Neural cell (in vitro differentiated cells): ENCODE data around the gene COMMD9. TPM values are rescaled to one million over a fixed set of nuclear protein-coding genes. Genes with fewer than 3 reads are reported as not detected.

Experiments
- H2AFZ ChIP-seq: fragments of 200-600, 300-800 bp; sonication (generic), shearing (Covaris generic); 2 replicates; pipeline ENCODE4 v1.6.0; 2014; ENCODE audit warnings: low read depth, mild to moderate bottlenecking, antibody characterized with exemption, low read length, moderate library complexity
- H3F3A ChIP-seq: fragments of 200-600 bp; shearing (Covaris generic); 2 replicates; pipeline ENCODE4 v1.6.1; 2016; ENCODE audit warnings: mild to moderate bottlenecking, moderate library complexity, mixed read lengths, antibody characterized with exemption, low read length; ENCODE audit not compliant: insufficient read depth, poor library complexity, severe bottlenecking
- H3K27ac ChIP-seq: fragments of 200-600, 300-800 bp; sonication (generic), shearing (Covaris generic); 2 replicates; pipeline ENCODE4 v1.5.1; 2014; ENCODE audit warnings: mild to moderate bottlenecking, low read length, moderate library complexity
- H3K27me3 ChIP-seq: fragments of 300-800, 200-600 bp; sonication (generic), shearing (Covaris generic); 2 replicates; pipeline ENCODE4 v1.6.0; 2014; ENCODE audit warnings: mild to moderate bottlenecking, low read depth, low read length, moderate library complexity; ENCODE audit not compliant: insufficient read depth
- H3K36me3 ChIP-seq: fragments of 300-800, 200-600 bp; sonication (generic), shearing (Covaris generic); 2 replicates; pipeline ENCODE4 v1.5.1; 2014; ENCODE audit warnings: mild to moderate bottlenecking, antibody characterized with exemption, low read length, moderate library complexity; ENCODE audit not compliant: insufficient read depth
- H3K4me2 ChIP-seq: fragments of 300-800, 200-600 bp; sonication (generic), shearing (Covaris generic); 2 replicates; pipeline ENCODE4 v1.6.0; 2014; ENCODE audit warnings: mild to moderate bottlenecking, low read length
- H3K4me3 ChIP-seq: fragments of 300-800, 200-600 bp; sonication (generic), shearing (Covaris generic); 2 replicates; pipeline ENCODE4 v1.5.1; 2014; ENCODE audit warnings: mild to moderate bottlenecking, low read length, moderate library complexity
- H3K79me2 ChIP-seq: fragments of 200-600 bp; shearing (Covaris generic); replicated peaks from 2 replicates; pipeline ENCODE4 v1.6.0; 2014; ENCODE audit warnings: mild to moderate bottlenecking, low read length, moderate library complexity; ENCODE audit not compliant: insufficient read depth
- H3K9ac ChIP-seq: fragments of 300-800, 200-600 bp; sonication (generic), shearing (Covaris generic); 2 replicates; pipeline ENCODE4 v1.6.1; 2016; ENCODE audit warnings: mild to moderate bottlenecking, low read length, mixed read lengths
- H3K9me2 ChIP-seq: fragments of 200-600 bp; shearing (Covaris generic); 2 replicates; pipeline ENCODE4 v1.6.1; 2016; ENCODE audit warnings: mild to moderate bottlenecking, low read length, mixed read lengths; ENCODE audit not compliant: insufficient read depth
- H3K9me3 ChIP-seq: fragments of 200-600, 300-800 bp; sonication (generic), shearing (Covaris generic); 2 replicates; pipeline ENCODE4 v1.6.1; 2016; ENCODE audit warnings: mild to moderate bottlenecking, mixed run types, low read length, moderate library complexity, mixed read lengths
- H4K20me1 ChIP-seq: fragments of 200-600 bp; shearing (Covaris generic); 2 replicates; pipeline ENCODE4 v1.6.1; 2016; ENCODE audit warnings: mild to moderate bottlenecking, mixed run types; ENCODE audit not compliant: insufficient read depth
- CTCF ChIP-seq: fragments of 450-650 bp; IDR thresholded peaks from 2 replicates; pipeline ENCODE4 v1.5.1; 2014; ENCODE audit warnings: antibody characterized with exemption, mild to moderate bottlenecking, moderate library complexity; ENCODE audit not compliant: poor library complexity, severe bottlenecking
- EP300 ChIP-seq: fragments of 450-650 bp; conservative IDR thresholded peaks from 2 replicates; pipeline ENCODE4 v1.6.1; 2014; ENCODE audit warnings: antibody characterized with exemption, mild to moderate bottlenecking, moderate library complexity; ENCODE audit not compliant: poor library complexity, severe bottlenecking
- EZH2 ChIP-seq: fragments of 200-600, 300-800 bp; shearing (Covaris generic), sonication (generic); IDR thresholded peaks from 2 replicates; pipeline ENCODE4 v1.6.1; 2014; ENCODE audit warnings: antibody characterized with exemption, low read length, borderline replicate concordance, mild to moderate bottlenecking; ENCODE audit not compliant: insufficient read depth, poor library complexity, severe bottlenecking
- MXI1 ChIP-seq: fragments of 450-650 bp; conservative IDR thresholded peaks from 2 replicates; pipeline ENCODE4 v1.6.1; 2014; ENCODE audit warnings: antibody characterized with exemption, mild to moderate bottlenecking; ENCODE audit not compliant: poor library complexity, severe bottlenecking
- POLR2AphosphoS5 ChIP-seq: IDR thresholded peaks from 2 replicates; pipeline ENCODE4 v1.6.1; 2012
- RAD21 ChIP-seq: fragments of 450-650 bp; conservative IDR thresholded peaks from 2 replicates; pipeline ENCODE4 v1.6.1; 2014; ENCODE audit warnings: antibody characterized with exemption, mild to moderate bottlenecking, moderate library complexity
- REST ChIP-seq: IDR thresholded peaks from 2 replicates; pipeline ENCODE4 v1.6.1; 2012; ENCODE audit warnings: borderline replicate concordance
- SMC3 ChIP-seq: fragments of 450-650 bp; conservative IDR thresholded peaks from 2 replicates; pipeline ENCODE4 v1.6.1; 2014; ENCODE audit warnings: antibody characterized with exemption, mild to moderate bottlenecking, moderate library complexity; ENCODE audit not compliant: poor library complexity
- TAF1 ChIP-seq: IDR thresholded peaks from 2 replicates; pipeline ENCODE4 v1.6.1; 2012; ENCODE audit warnings: low read depth
- polyA plus RNA-seq: library from polyadenylated mRNA; depleted of rRNA; stranded (reverse); fragments of >200 nt; gene quantifications from 2 replicates; pipeline ENCODE4 v1.2.3, GENCODE V29; 2014

Gene COMMD9
- polyA plus RNA-seq, 1 donor from 2014 or later = 119 TPM

- Histone ChIP-seq H3K79me2 (no peaks in the 10 kb centered on the region), H3K4me3 (no peak overlapping the region), H3K9ac (no peak overlapping the region), H3K27ac (no peak overlapping the region), H3K4me2 (no peak overlapping the region), H3K27me3 (no peaks in the 10 kb centered on the region), H3K36me3 (no peaks in the 10 kb centered on the region), H2AFZ (no peak overlapping the region), H3F3A (no peaks in the 10 kb centered on the region), H4K20me1 (no peaks in the 10 kb centered on the region), H3K9me3 (no peaks in the 10 kb centered on the region), H3K9me2 (no peaks in the 10 kb centered on the region)
- TF ChIP-seq SMC3 = no peak
- TF ChIP-seq EP300 = no peak
- TF ChIP-seq REST = no peak
- TF ChIP-seq CTCF = no peak
- TF ChIP-seq TAF1 = no peak
- TF ChIP-seq POLR2AphosphoS5 = no peak
- TF ChIP-seq MXI1 = no peak
- TF ChIP-seq EZH2 = no peak
- TF ChIP-seq RAD21 = no peak
These were observed 7.8 kb upstream of the COMMD9 start for GRCh38 chr11:36296884-36297543.

DNA sequence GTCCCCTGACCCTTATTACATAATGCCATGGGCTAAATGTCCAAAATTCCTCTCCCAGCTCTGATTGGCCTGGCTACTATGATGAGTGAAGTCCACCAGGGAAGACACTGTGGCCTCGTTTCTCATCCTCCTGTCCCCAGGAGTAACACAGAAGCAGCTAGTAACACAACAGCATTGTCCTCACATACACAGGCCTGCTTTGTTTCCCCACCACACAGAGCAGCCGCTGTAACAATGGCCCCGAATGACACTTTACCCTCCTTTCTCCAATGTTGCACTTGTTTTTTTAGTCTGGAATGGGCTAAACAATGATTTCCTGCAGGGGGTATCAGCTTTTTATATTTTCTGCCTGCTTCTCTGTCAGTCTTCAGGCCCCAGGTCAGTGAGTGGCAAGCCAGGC lies 6.7 kb upstream of the COMMD9 start, which contains the start of gene PRR5L:
TSS of gene PRR5L (plus strand) at position 363 of the 400 bp plus-strand sequence. CDS start 104,834 bp downstream, outside the sequence.
- no peak within 1 kb of the TSS for H2AFZ ChIP-seq
- no peaks in the 10 kb centered on the region for H3K27me3 ChIP-seq
- TF ChIP-seq EZH2 (no peak), REST (no peak), SMC3 (no peak), TAF1 (no peak)
- H3K9ac ChIP-seq = no peak within 1 kb of the TSS
- H3K9me2 ChIP-seq = no peaks in the 10 kb centered on the region
- no peaks in the 10 kb centered on the region for H3K36me3 ChIP-seq
- no peaks in the 10 kb centered on the region for H3K9me3 ChIP-seq
- H3F3A ChIP-seq = no peaks in the 10 kb centered on the region
- H4K20me1 ChIP-seq = no peaks in the 10 kb centered on the region
- no peak within 1 kb of the TSS for H3K4me2 ChIP-seq
- no peak within 1 kb of the TSS for H3K27ac ChIP-seq
- H3K79me2 ChIP-seq = no peaks in the 10 kb centered on the region
- H3K4me3 ChIP-seq = no peak within 1 kb of the TSS
